Measurements from ENCODE around the gene LRRC57.

DNA sequence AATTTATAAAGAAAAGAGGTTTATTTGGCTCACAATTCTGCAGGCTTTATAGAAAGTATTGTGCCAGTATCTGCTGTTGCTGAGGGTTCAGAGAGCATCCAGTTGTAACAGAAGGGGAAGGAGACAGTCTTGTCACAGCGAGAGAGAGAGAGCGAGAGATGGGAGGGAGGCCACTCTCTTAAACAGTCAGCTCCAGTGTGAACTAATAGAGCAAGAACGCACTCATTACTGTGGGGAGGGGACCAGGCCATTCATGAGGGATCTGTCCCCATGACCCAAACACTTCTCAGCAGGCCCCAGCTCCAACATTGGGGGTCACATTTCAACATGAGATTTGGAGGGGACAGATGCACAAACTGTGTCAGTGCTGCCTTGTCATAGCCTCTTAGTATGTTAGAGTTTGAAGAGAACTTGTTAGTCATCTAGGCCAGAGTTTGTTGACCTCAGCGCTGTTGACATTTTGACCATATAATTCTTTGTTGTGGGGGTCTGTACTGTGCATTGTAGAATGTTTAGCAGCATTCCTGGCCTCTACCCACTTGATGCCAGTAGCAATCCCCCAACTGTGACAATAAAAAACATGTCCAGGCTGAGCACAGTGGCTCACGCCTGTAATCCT is 42.1 kb upstream of the LRRC57 start:
- TF ChIP-seq POLR2A (IDR thresholded peaks at IDR 0.05), result no peak
- TF ChIP-seq, protein P1, sequence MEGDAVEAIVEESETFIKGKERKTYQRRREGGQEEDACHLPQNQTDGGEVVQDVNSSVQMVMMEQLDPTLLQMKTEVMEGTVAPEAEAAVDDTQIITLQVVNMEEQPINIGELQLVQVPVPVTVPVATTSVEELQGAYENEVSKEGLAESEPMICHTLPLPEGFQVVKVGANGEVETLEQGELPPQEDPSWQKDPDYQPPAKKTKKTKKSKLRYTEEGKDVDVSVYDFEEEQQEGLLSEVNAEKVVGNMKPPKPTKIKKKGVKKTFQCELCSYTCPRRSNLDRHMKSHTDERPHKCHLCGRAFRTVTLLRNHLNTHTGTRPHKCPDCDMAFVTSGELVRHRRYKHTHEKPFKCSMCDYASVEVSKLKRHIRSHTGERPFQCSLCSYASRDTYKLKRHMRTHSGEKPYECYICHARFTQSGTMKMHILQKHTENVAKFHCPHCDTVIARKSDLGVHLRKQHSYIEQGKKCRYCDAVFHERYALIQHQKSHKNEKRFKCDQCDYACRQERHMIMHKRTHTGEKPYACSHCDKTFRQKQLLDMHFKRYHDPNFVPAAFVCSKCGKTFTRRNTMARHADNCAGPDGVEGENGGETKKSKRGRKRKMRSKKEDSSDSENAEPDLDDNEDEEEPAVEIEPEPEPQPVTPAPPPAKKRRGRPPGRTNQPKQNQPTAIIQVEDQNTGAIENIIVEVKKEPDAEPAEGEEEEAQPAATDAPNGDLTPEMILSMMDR (IDR thresholded peaks at IDR 0.05), result no peak

All from body of pancreas (tissue), 4 donors.